Peyer's patch (tissue), 4 donors: ENCODE data around the gene PRICKLE1. TPM values are rescaled to one million over a fixed set of nuclear protein-coding genes. Genes with fewer than 3 reads are reported as not detected.

Source experiments
- DNase-seq, 3 donors: peaks; one replicate each; pipeline ENCODE4 v3.0.0-alpha.2; 2017 to 2019
- H3K27ac ChIP-seq, 4 donors: fragments of 200-600 bp; sonication (generic); one replicate each; pipeline ENCODE4 v1.5.1; 2016 to 2019
- H3K27me3 ChIP-seq, 2 donors: fragments of 200-600 bp; sonication (generic); one replicate each; pipeline ENCODE4 v1.5.1; 2019
- H3K36me3 ChIP-seq, 3 donors: fragments of 200-600 bp; sonication (generic); one replicate each; pipeline ENCODE4 v1.5.1; 2016 to 2019
- H3K4me1 ChIP-seq, 4 donors: fragments of 200-600 bp; sonication (generic); one replicate each; pipeline ENCODE4 v1.5.1; 2016 to 2019
- H3K4me3 ChIP-seq, 4 donors: fragments of 200-600 bp; sonication (generic); 1 replicate in 3 of 4; 2 replicates in 1 of 4; pipeline ENCODE4 v1.5.1; 2016 to 2019; ENCODE audit warnings: mild to moderate bottlenecking in 1 of 4
- H3K9me3 ChIP-seq, 4 donors: fragments of 200-600 bp; sonication (generic); one replicate each; pipeline ENCODE4 v1.5.1; 2016 to 2019; ENCODE audit warnings: mild to moderate bottlenecking in 1 of 4
- POLR2A ChIP-seq, 2 donors: fragments of 450-650 bp; IDR thresholded peaks; one replicate each; pipeline ENCODE4 v1.5.1; 2017; ENCODE audit warnings: antibody characterized with exemption in 2 of 2, mild to moderate bottlenecking in 2 of 2, moderate library complexity in 2 of 2
- total RNA-seq, 4 donors: library from RNA; depleted of rRNA; stranded (reverse); fragments of >200 nt; gene quantifications; one replicate each; pipeline ENCODE4 v1.1.0, GENCODE V29; 2016
- TF ChIP-seq, protein P1 (sequence below), 6 experiments: fragments of 450-650 bp in 4 of 6; fragments of 200-600 bp in 2 of 6; sonication (generic) in 1 of 6; IDR thresholded peaks; one replicate each; pipeline ENCODE4 v1.5.1; 2017 to 2019; ENCODE audit warnings: antibody characterized with exemption in 6 of 6, mild to moderate bottlenecking in 3 of 6, moderate library complexity in 1 of 6

PRICKLE1 gene
- total RNA-seq, 4 donors from 2014 or later: 0.53 to 12.6 (median 6.3) TPM

- Histone ChIP-seq H3K27me3 (no peaks in the 10 kb centered on the region), H3K36me3 (no peaks in the 10 kb centered on the region), H3K27ac (no peak overlapping the region), H3K9me3 (no peaks in the 10 kb centered on the region), H3K4me3 (no peak overlapping the region), H3K4me1 (no peaks in the 10 kb centered on the region)
- TF ChIP-seq, protein P1, sequence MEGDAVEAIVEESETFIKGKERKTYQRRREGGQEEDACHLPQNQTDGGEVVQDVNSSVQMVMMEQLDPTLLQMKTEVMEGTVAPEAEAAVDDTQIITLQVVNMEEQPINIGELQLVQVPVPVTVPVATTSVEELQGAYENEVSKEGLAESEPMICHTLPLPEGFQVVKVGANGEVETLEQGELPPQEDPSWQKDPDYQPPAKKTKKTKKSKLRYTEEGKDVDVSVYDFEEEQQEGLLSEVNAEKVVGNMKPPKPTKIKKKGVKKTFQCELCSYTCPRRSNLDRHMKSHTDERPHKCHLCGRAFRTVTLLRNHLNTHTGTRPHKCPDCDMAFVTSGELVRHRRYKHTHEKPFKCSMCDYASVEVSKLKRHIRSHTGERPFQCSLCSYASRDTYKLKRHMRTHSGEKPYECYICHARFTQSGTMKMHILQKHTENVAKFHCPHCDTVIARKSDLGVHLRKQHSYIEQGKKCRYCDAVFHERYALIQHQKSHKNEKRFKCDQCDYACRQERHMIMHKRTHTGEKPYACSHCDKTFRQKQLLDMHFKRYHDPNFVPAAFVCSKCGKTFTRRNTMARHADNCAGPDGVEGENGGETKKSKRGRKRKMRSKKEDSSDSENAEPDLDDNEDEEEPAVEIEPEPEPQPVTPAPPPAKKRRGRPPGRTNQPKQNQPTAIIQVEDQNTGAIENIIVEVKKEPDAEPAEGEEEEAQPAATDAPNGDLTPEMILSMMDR (IDR thresholded peaks at IDR 0.05): no peak
- no peak for TF ChIP-seq POLR2A (IDR thresholded peaks at IDR 0.05)
- DNase-seq: no peak
Measured at GRCh38 chr12:42631513-42631912, 42.0 kb upstream of the PRICKLE1 start.

GRCh38 chr12:42630314-42630713 is 40.8 kb upstream of the PRICKLE1 start:
- TF ChIP-seq POLR2A (IDR thresholded peaks at IDR 0.05): no peak
- TF ChIP-seq, protein P1 (IDR thresholded peaks at IDR 0.05): no peak
- no peak for DNase-seq
- Histone ChIP-seq H3K27me3 (no peaks in the 10 kb centered on the region), H3K36me3 (no peaks in the 10 kb centered on the region), H3K4me1 (no peaks in the 10 kb centered on the region), H3K27ac (no peak overlapping the region), H3K9me3 (no peaks in the 10 kb centered on the region), H3K4me3 (no peak overlapping the region)

- H3K27ac ChIP-seq: no peak overlapping the region
- H3K4me1 ChIP-seq: no peaks in the 10 kb centered on the region
- H3K4me3 ChIP-seq: no peak overlapping the region
- no peaks in the 10 kb centered on the region for H3K36me3 ChIP-seq
- no peaks in the 10 kb centered on the region for H3K9me3 ChIP-seq
- TF ChIP-seq, protein P1 (IDR thresholded peaks at IDR 0.05): no peak
- no peak for TF ChIP-seq POLR2A (IDR thresholded peaks at IDR 0.05)
- no peak for DNase-seq
- H3K27me3 ChIP-seq: no peaks in the 10 kb centered on the region
Measured at GRCh38 chr12:42627151-42627550, 37.6 kb upstream of the PRICKLE1 start.

- no peaks in the 10 kb centered on the region for H3K27me3 ChIP-seq
- H3K4me1 ChIP-seq: no peaks in the 10 kb centered on the region
- no peaks in the 10 kb centered on the region for H3K9me3 ChIP-seq
- H3K27ac ChIP-seq: no peak overlapping the region
- no peak for DNase-seq
- H3K4me3 ChIP-seq: no peak overlapping the region
- H3K36me3 ChIP-seq: no peaks in the 10 kb centered on the region
- no peak for TF ChIP-seq POLR2A (IDR thresholded peaks at IDR 0.05)
- TF ChIP-seq, protein P1 (IDR thresholded peaks at IDR 0.05): no peak
Measured at GRCh38 chr12:42625611-42626010, 36.1 kb upstream of the PRICKLE1 start.

GRCh38 chr12:42617622-42618021 is 28.1 kb upstream of the PRICKLE1 start:
- Histone ChIP-seq H3K27me3 (no peaks in the 10 kb centered on the region), H3K9me3 (peaks cover 0 to 10% (median 1%) of the 10 kb centered on the region in 4 donors), H3K4me1 (no peaks in the 10 kb centered on the region), H3K36me3 (no peaks in the 10 kb centered on the region), H3K4me3 (no peak overlapping the region), H3K27ac (no peak overlapping the region)
- TF ChIP-seq, protein P1 (IDR thresholded peaks at IDR 0.05): no peak
- no peak for TF ChIP-seq POLR2A (IDR thresholded peaks at IDR 0.05)
- no peak for DNase-seq

DNA sequence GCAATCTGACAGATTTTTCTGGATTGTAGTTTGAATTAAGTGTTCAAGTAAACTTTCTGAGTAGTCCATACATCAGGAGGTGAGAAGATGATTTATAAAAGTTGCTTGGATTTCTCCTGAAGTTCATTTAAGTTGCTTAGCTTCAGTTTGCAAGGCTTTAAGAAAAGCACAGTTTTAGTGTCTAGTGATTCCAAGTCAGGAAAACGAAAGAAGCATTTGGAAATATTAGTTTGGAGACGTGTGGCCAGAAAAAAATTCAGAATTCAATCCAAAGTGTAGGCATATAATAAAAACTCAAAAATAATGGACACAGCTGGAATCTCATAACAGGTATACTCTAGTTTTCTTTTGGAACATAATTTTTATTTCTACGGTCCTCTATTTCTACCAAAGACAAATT is 25.5 kb upstream of the PRICKLE1 start:
- no peaks in the 10 kb centered on the region for H3K36me3 ChIP-seq
- TF ChIP-seq, protein P1 (IDR thresholded peaks at IDR 0.05): no peak
- no peak for TF ChIP-seq POLR2A (IDR thresholded peaks at IDR 0.05)

More for the DNA sequence above, 25.5 kb upstream of the PRICKLE1 start:
- Histone ChIP-seq H3K9me3 (peaks cover 0 to 10% (median 1%) of the 10 kb centered on the region in 4 donors), H3K4me3 (no peak overlapping the region), H3K27me3 (no peaks in the 10 kb centered on the region), H3K27ac (no peak overlapping the region), H3K4me1 (no peaks in the 10 kb centered on the region)
- no peak for DNase-seq
